H1 (cell line): Measurements from ENCODE around the gene HHAT. TPM values are rescaled to one million over a fixed set of nuclear protein-coding genes. Genes with fewer than 3 reads are reported as not detected.

Experiments
- CTCF ChIA-PET: fragments of 300-600 bp; sonication (Branson Sonifier 250); formaldehyde crosslinking; loops from one replicate; lab custom pipeline; 2021; ENCODE audit not compliant: partially characterized antibody; lab: Charles Lee
- POLR2A ChIA-PET: fragments of 300-600 bp; sonication (Branson Sonifier 250); formaldehyde crosslinking; loops from one replicate; lab custom pipeline; 2021; ENCODE audit warnings: inconsistent platforms; ENCODE audit not compliant: partially characterized antibody; lab: Charles Lee
- DNase-seq, 2 experiments: peaks; one replicate each; pipeline versions ENCODE4 v3.0.0 to v3.0.0-alpha.2; 2010 to 2022; ENCODE audit warnings: low spot score in 2 of 2, low read depth in 1 of 2, mixed read lengths in 1 of 2
- FAIRE-seq: peaks from 2 replicates; lab custom pipeline; 2011; peaks lifted over from hg19 to GRCh38; lab: Jason Lieb, UNC
- H2AFZ ChIP-seq: 2 replicates; pipeline ENCODE4 v1.8.1; 2012; ENCODE audit warnings: low read length, inconsistent platforms
- H2AK5ac ChIP-seq: 2 replicates; pipeline ENCODE4 v1.6.1; 2013; ENCODE audit warnings: low read depth, low read length
- H2BK120ac ChIP-seq: replicated peaks from 2 replicates; pipeline ENCODE3; 2013; ENCODE audit warnings: low read depth, low read length, inconsistent platforms
- H2BK12ac ChIP-seq: 2 replicates; pipeline ENCODE4 v1.6.1; 2013; ENCODE audit warnings: low read depth, low read length
- H2BK15ac ChIP-seq: 2 replicates; pipeline ENCODE4 v1.6.1; 2013; ENCODE audit warnings: low read length
- H2BK20ac ChIP-seq: 2 replicates; pipeline ENCODE4 v1.6.1; 2013; ENCODE audit warnings: low read length
- H2BK5ac ChIP-seq: 2 replicates; pipeline ENCODE4 v1.6.1; 2013; ENCODE audit warnings: low read depth, low read length
- H3K14ac ChIP-seq: 2 replicates; pipeline ENCODE4 v1.6.1; 2013; ENCODE audit warnings: inconsistent platforms; ENCODE audit not compliant: insufficient read length
- H3K18ac ChIP-seq: 2 replicates; pipeline ENCODE4 v1.6.1; 2013; ENCODE audit warnings: low read length; ENCODE audit errors: extremely low read depth
- H3K23ac ChIP-seq: 2 replicates; pipeline ENCODE4 v1.6.1; 2013; ENCODE audit warnings: inconsistent platforms; ENCODE audit not compliant: insufficient read length
- H3K23me2 ChIP-seq: 2 replicates; pipeline ENCODE4 v1.6.1; 2013; ENCODE audit warnings: low read depth, low read length
- H3K27ac ChIP-seq: 2 replicates; pipeline ENCODE4 v1.6.1; 2011; ENCODE audit warnings: low read depth, low read length, inconsistent platforms
- H3K27me3 ChIP-seq, 4 experiments: replicated peaks in 1 of 4; 1 replicate in 1 of 4; 2 replicates in 3 of 4; pipeline versions ENCODE4 v1.6.1 to v1.8.1; 2011 to 2013; ENCODE audit warnings: low read length in 3 of 4, mild to moderate bottlenecking in 3 of 4, inconsistent platforms in 2 of 4, mixed read lengths in 2 of 4, moderate library complexity in 1 of 4; ENCODE audit not compliant: control insufficient read depth in 3 of 4, insufficient read depth in 3 of 4; ENCODE audit errors: extremely low read depth in 1 of 4
- H3K36me3 ChIP-seq, 4 experiments: 2 replicates each; pipeline versions ENCODE4 v1.6.1 to v1.8.1; 2011 to 2013; ENCODE audit warnings: mild to moderate bottlenecking in 4 of 4, low read length in 3 of 4, moderate library complexity in 2 of 4, control low read depth in 1 of 4, inconsistent platforms in 1 of 4; ENCODE audit not compliant: insufficient read depth in 4 of 4, control insufficient read depth in 2 of 4
- H3K4ac ChIP-seq: replicated peaks from 2 replicates; pipeline ENCODE3; 2013; ENCODE audit warnings: low read length, low read depth, mixed read lengths, inconsistent platforms; ENCODE audit not compliant: insufficient read length
- H3K4me1 ChIP-seq, 4 experiments: replicated peaks in 1 of 4; 1 replicate in 1 of 4; 2 replicates in 3 of 4; pipeline versions ENCODE4 v1.6.1 to v1.8.1; 2011 to 2013; ENCODE audit warnings: low read length in 3 of 4, inconsistent platforms in 2 of 4, mixed read lengths in 1 of 4; ENCODE audit not compliant: insufficient read depth in 4 of 4, control insufficient read depth in 3 of 4
- H3K4me2 ChIP-seq, 2 experiments: 2 replicates each; pipeline versions ENCODE4 v1.6.1 to v1.8.1; 2011 to 2013; ENCODE audit warnings: low read depth in 2 of 2, low read length in 2 of 2, control low read depth in 1 of 2, inconsistent platforms in 1 of 2, mild to moderate bottlenecking in 1 of 2; ENCODE audit not compliant: insufficient read depth in 1 of 2
- H3K4me3 ChIP-seq, 4 experiments: fragments of 200-600, 300-600 bp in 1 of 4; sonication (generic), shearing (Covaris generic), sonication (Bioruptor Twin) in 1 of 4; 2 replicates each; pipeline versions ENCODE4 v1.5.1 to v1.8.1; 2011 to 2016; ENCODE audit warnings: low read length in 4 of 4, low read depth in 3 of 4, control low read depth in 2 of 4, inconsistent platforms in 2 of 4, mild to moderate bottlenecking in 2 of 4, mixed read lengths in 1 of 4, moderate library complexity in 1 of 4; ENCODE audit not compliant: insufficient read depth in 2 of 4; ENCODE audit errors: extremely low read depth in 1 of 4
- H3K56ac ChIP-seq: replicated peaks from 2 replicates; pipeline ENCODE3; 2013; ENCODE audit warnings: low read depth, mild to moderate bottlenecking, mixed read lengths, low read length, inconsistent platforms; ENCODE audit not compliant: insufficient read length
- H3K79me1 ChIP-seq: 2 replicates; pipeline ENCODE4 v1.6.1; 2013; ENCODE audit warnings: low read depth, low read length, control low read depth
- H3K79me2 ChIP-seq, 2 experiments: 2 replicates each; pipeline versions ENCODE4 v1.6.1 to v1.8.1; 2012 to 2013; ENCODE audit warnings: low read length in 2 of 2, mild to moderate bottlenecking in 2 of 2, inconsistent platforms in 1 of 2; ENCODE audit not compliant: insufficient read depth in 2 of 2, control insufficient read depth in 1 of 2
- H3K9ac ChIP-seq, 4 experiments: replicated peaks in 1 of 4; 1 replicate in 1 of 4; 2 replicates in 3 of 4; pipeline versions ENCODE4 v1.6.1 to v1.8.1; 2011 to 2013; ENCODE audit warnings: low read depth in 3 of 4, low read length in 3 of 4, control low read depth in 2 of 4, mild to moderate bottlenecking in 2 of 4, moderate library complexity in 2 of 4, inconsistent platforms in 1 of 4; ENCODE audit errors: extremely low read depth in 1 of 4
- H3K9me3 ChIP-seq, 2 experiments: 2 replicates each; pipeline versions ENCODE4 v1.6.1 to v1.8.1; 2012 to 2013; ENCODE audit warnings: mild to moderate bottlenecking in 2 of 2, moderate library complexity in 2 of 2, control low read depth in 1 of 2, inconsistent platforms in 1 of 2, low read depth in 1 of 2, low read length in 1 of 2, mixed read lengths in 1 of 2; ENCODE audit not compliant: insufficient read depth in 2 of 2
- H4K20me1 ChIP-seq, 2 experiments: replicated peaks in 1 of 2; 2 replicates each; pipeline versions ENCODE3 to v1.8.1; 2011 to 2013; ENCODE audit warnings: inconsistent platforms in 2 of 2, low read length in 2 of 2, mild to moderate bottlenecking in 1 of 2; ENCODE audit not compliant: insufficient read depth in 2 of 2, control insufficient read depth in 1 of 2
- H4K5ac ChIP-seq: 2 replicates; pipeline ENCODE4 v1.6.1; 2013; ENCODE audit warnings: low read length, low read depth, mixed read lengths, inconsistent platforms; ENCODE audit not compliant: insufficient read length
- H4K8ac ChIP-seq: 2 replicates; pipeline ENCODE4 v1.8.0; 2013; ENCODE audit warnings: mild to moderate bottlenecking, moderate library complexity, low read length, inconsistent platforms; ENCODE audit not compliant: insufficient read depth; ENCODE audit errors: extremely low read depth
- H4K91ac ChIP-seq: replicated peaks from 2 replicates; pipeline ENCODE3; 2013; ENCODE audit warnings: low read length, mixed read lengths, inconsistent platforms; ENCODE audit not compliant: insufficient read length
- BCL11A ChIP-seq, 2 experiments: IDR thresholded peaks; one replicate each; pipeline ENCODE4 v1.6.1; 2011; ENCODE audit warnings: low read depth in 2 of 2, low read length in 2 of 2, mild to moderate bottlenecking in 2 of 2
- EGR1 ChIP-seq: IDR thresholded peaks from 2 replicates; pipeline ENCODE4 v1.6.1; 2011; ENCODE audit warnings: low read depth, low read length, borderline replicate concordance
- EP300 ChIP-seq, 2 experiments: IDR thresholded peaks; 1 replicate in 1 of 2; 2 replicates in 1 of 2; pipeline ENCODE4 v1.6.1; 2011 to 2012; ENCODE audit warnings: low read depth in 2 of 2, low read length in 2 of 2, mild to moderate bottlenecking in 2 of 2, borderline replicate concordance in 1 of 2, inconsistent platforms in 1 of 2, moderate library complexity in 1 of 2
- FOSL1 ChIP-seq: IDR thresholded peaks from 2 replicates; pipeline ENCODE4 v1.6.1; 2011; ENCODE audit warnings: mild to moderate bottlenecking, low read depth, low read length, moderate library complexity; ENCODE audit not compliant: insufficient read depth
- MAFK ChIP-seq: IDR thresholded peaks from 2 replicates; pipeline ENCODE4 v1.6.1; 2012; ENCODE audit warnings: low read depth, mild to moderate bottlenecking, improper control_type of control experiment, low read length
- POU5F1 ChIP-seq: IDR thresholded peaks from 2 replicates; pipeline ENCODE4 v1.6.1; 2011; ENCODE audit warnings: low read depth, mild to moderate bottlenecking, low read length, moderate library complexity
- SIN3A ChIP-seq, 2 experiments: IDR thresholded peaks in 1 of 2; conservative IDR thresholded peaks in 1 of 2; 2 replicates each; pipeline ENCODE4 v1.6.1; 2011 to 2012; ENCODE audit warnings: low read length in 2 of 2, improper control_type of control experiment in 1 of 2, low read depth in 1 of 2, mild to moderate bottlenecking in 1 of 2
- SP2 ChIP-seq: IDR thresholded peaks from 2 replicates; pipeline ENCODE4 v1.6.1; 2012; ENCODE audit warnings: mild to moderate bottlenecking, low read length, inconsistent platforms
- SUZ12 ChIP-seq: fragments of 200-600 bp; sonication (generic); IDR thresholded peaks from 2 replicates; pipeline ENCODE4 v1.6.1; 2012; ENCODE audit warnings: mild to moderate bottlenecking, inconsistent platforms, low read length, moderate library complexity, mixed read lengths
- YY1 ChIP-seq: IDR thresholded peaks from 2 replicates; pipeline ENCODE4 v1.6.1; 2011; ENCODE audit warnings: low read depth, mild to moderate bottlenecking, low read length
- WGBS, 2 experiments: shearing (Covaris generic) in 1 of 2; methylation state at CpG; one replicate each; pipeline versions ENCODE4 v1.1.6 to v1.1.7; 2013 to 2015; ENCODE audit warnings: low lambda C conversion rate in 2 of 2, mixed read lengths in 2 of 2, inconsistent platforms in 1 of 2, low coverage in 1 of 2, missing lambda C conversion rate in 1 of 2; ENCODE audit not compliant: insufficient replicate concordance in 2 of 2, insufficient coverage in 1 of 2, insufficient read length in 1 of 2; ENCODE audit errors: extremely low coverage in 1 of 2, missing lambda C conversion rate in 1 of 2; 5-methylcytosine and 5-hydroxymethylcytosine counted together
- polyA plus RNA-seq, 7 experiments: library from polyadenylated mRNA; depleted of rRNA in 3 of 7; stranded (reverse) in 5 of 7; unstranded in 2 of 7; fragments of >200 nt in 5 of 7; fragments of 200-250 nt in 2 of 7; gene quantifications; 1 replicate in 5 of 7; 2 replicates in 1 of 7; 4 replicates in 1 of 7; pipeline versions ENCODE4 v1.2.1 to v1.2.3, GENCODE V29; 2011 to 2013; ENCODE audit warnings: missing spikeins in 2 of 7, mixed read lengths in 2 of 7
- total RNA-seq: library from RNA; stranded (reverse); fragmentation: NEBNext Ultra II Directional; extraction: Animal tissue kit (Norgen Biotek cat#: 25700); gene quantifications from 2 replicates; pipeline ENCODE4 v1.2.1, GENCODE V29; 2021
- TF ChIP-seq, protein P1 (sequence below): IDR thresholded peaks from 2 replicates; pipeline ENCODE4 v1.6.1; 2012; ENCODE audit warnings: inconsistent platforms
- TF ChIP-seq, protein P2 (sequence below): IDR thresholded peaks from 2 replicates; pipeline ENCODE4 v1.6.1; 2012; ENCODE audit warnings: inconsistent platforms
- TF ChIP-seq, protein P3 (sequence below): IDR thresholded peaks from 2 replicates; pipeline ENCODE4 v1.6.1; 2011; ENCODE audit warnings: low read depth, mild to moderate bottlenecking, low read length; ENCODE audit not compliant: insufficient read depth

The HHAT gene
- total and polyA plus RNA-seq, 2 of the 8 experiments (the other 6 are each of a cell fraction or from before 2014, with no cell fraction given) = 0.15 to 0.51 TPM

DNA sequence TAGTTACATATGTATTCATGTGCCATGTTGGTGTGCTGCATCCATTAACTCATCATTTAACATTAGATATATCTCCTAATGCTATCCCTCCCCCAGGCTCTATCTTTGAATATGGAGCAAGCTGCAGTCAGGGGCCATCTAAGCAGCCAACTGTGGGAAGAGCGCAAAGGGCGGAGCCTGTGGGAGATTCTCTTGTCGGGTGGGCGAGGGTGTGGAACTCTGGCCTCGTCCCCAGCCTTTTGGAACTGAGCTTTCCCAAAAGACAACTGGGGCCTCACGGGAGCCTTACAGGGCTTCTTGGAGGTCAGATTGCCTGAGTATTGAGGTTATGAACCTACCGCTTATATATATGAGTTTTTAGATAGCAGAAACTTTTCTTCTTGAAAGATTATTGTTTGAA is 117.2 kb downstream of the HHAT start:
- Histone ChIP-seq H2BK20ac (no peak overlapping the region), H4K8ac (no peak overlapping the region), H3K23ac (no peak overlapping the region), H3K36me3 (no peaks in the 10 kb centered on the region), H3K79me1 (no peaks in the 10 kb centered on the region), H3K27me3 (no peaks in the 10 kb centered on the region), H3K79me2 (no peaks in the 10 kb centered on the region), H3K14ac (no peak overlapping the region), H3K4ac (no peak overlapping the region), H3K9ac (no peak overlapping the region), H2BK5ac (no peak overlapping the region), H3K56ac (no peak overlapping the region), H3K4me1 (peaks cover 0 to 5% (median 0%) of the 10 kb centered on the region in 4 experiments; a peak in 1 of 7 replicates), H2AFZ (no peak overlapping the region), H3K9me3 (no peaks in the 10 kb centered on the region), H2BK12ac (no peak overlapping the region), H4K20me1 (no peaks in the 10 kb centered on the region), H3K4me2 (no peak overlapping the region), H2AK5ac (no peak overlapping the region), H2BK15ac (no peak overlapping the region), H3K23me2 (no peaks in the 10 kb centered on the region; the same call in 1 of the 2 replicates), H4K91ac (no peak overlapping the region), H3K27ac (no peak overlapping the region), H3K18ac (no peak overlapping the region), H4K5ac (no peak overlapping the region), H2BK120ac (no peak overlapping the region), H3K4me3 (no peak overlapping the region)
- POLR2A ChIA-PET = no interaction called here
- WGBS, 2 experiments = 86% methylated on average over 7 of the region's 7 CpGs; no CpG with 5 or more reads in 1 of the 2 experiments
- DNase-seq = no peak
- CTCF ChIA-PET = interaction anchor here (0.7 to 7.4 kb wide), 11 partner anchors 27 to 770 kb away, joined by 3 to 86 read pairs (median 3); partner anchors contain the start of gene KCNH1
- FAIRE-seq = no peak
- TF ChIP-seq, protein P1, sequence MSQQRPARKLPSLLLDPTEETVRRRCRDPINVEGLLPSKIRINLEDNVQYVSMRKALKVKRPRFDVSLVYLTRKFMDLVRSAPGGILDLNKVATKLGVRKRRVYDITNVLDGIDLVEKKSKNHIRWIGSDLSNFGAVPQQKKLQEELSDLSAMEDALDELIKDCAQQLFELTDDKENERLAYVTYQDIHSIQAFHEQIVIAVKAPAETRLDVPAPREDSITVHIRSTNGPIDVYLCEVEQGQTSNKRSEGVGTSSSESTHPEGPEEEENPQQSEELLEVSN = no peak
- no peak for TF ChIP-seq EGR1
- no peak for TF ChIP-seq SIN3A (conservative IDR thresholded peaks at IDR 0.05 in 1 of 2, IDR thresholded peaks at IDR 0.05 in 1 of 2; ENCODE audit: low read depth in 1 of 2, low read length in 2 of 2)
- TF ChIP-seq SP2 = no peak
- TF ChIP-seq SUZ12 = no peak
- TF ChIP-seq, protein P2, sequence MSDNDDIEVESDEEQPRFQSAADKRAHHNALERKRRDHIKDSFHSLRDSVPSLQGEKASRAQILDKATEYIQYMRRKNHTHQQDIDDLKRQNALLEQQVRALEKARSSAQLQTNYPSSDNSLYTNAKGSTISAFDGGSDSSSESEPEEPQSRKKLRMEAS = no peak
- no peak for TF ChIP-seq FOSL1
- TF ChIP-seq, protein P3, sequence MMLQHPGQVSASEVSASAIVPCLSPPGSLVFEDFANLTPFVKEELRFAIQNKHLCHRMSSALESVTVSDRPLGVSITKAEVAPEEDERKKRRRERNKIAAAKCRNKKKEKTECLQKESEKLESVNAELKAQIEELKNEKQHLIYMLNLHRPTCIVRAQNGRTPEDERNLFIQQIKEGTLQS = no peak
- TF ChIP-seq YY1 = no peak
- no peak for TF ChIP-seq BCL11A (IDR thresholded peaks at IDR 0.05; ENCODE audit: low read depth in 2 of 2, low read length in 2 of 2)
- no peak for TF ChIP-seq EP300 (IDR thresholded peaks at IDR 0.05; ENCODE audit: borderline replicate concordance in 1 of 2, low read depth in 2 of 2, low read length in 2 of 2)
- no peak for TF ChIP-seq POU5F1
- no peak for TF ChIP-seq MAFK
